Activated T-helper 2 cell treated with anti-CD3 and anti-CD28 coated beads, Interferon-gamma antibody, Interleukin-2, Interleukin-4, amounts not matched to agents 10 μg/mL and 5 μg/mL and 100 μg/mL, durations not matched to agents 14 hours and 24 hours and 36 hours (primary cell): ENCODE data around the gene OR51B4. TPM values are rescaled to one million over a fixed set of nuclear protein-coding genes. Genes with fewer than 3 reads are reported as not detected.
"Not testable (repeated sequence)": the region's sequence is repeated elsewhere in the genome, so short reads cannot be mapped to it uniquely, and the experiment has no call there.

Source experiments
- DNase-seq: peaks from one replicate; pipeline ENCODE4 v3.0.0; 2021; ENCODE audit warnings: low spot score
- H3K27ac Mint-ChIP-seq: one replicate; pipeline ENCODE4 v1.8.0; 2021; ENCODE audit warnings: mixed read lengths
- H3K27me3 Mint-ChIP-seq: one replicate; pipeline ENCODE4 v1.8.0; 2021; ENCODE audit warnings: low read depth, mixed read lengths
- H3K36me3 Mint-ChIP-seq: one replicate; pipeline ENCODE4 v1.8.0; 2021; ENCODE audit warnings: low read depth, mixed read lengths
- H3K4me1 Mint-ChIP-seq: one replicate; pipeline ENCODE4 v1.8.0; 2021; ENCODE audit warnings: low read depth, mixed read lengths
- H3K4me3 Mint-ChIP-seq: one replicate; pipeline ENCODE4 v1.8.0; 2021; ENCODE audit warnings: low read depth, mild to moderate bottlenecking, moderate library complexity, mixed read lengths
- H3K9me3 Mint-ChIP-seq: one replicate; pipeline ENCODE4 v1.8.0; 2021; ENCODE audit warnings: mixed read lengths
- intact Hi-C: fragments of 100-400 bp; cut with micrococcal nuclease; formaldehyde crosslinking; loops from one replicate; pipeline ENCODE4 v1.15.1; 2023
- total RNA-seq: library from RNA; stranded (reverse); gene quantifications from 2 replicates; pipeline ENCODE4 v1.2.3, GENCODE V29; 2022

OR51B4 gene
- not detected in 2 replicates for total RNA-seq

DNA sequence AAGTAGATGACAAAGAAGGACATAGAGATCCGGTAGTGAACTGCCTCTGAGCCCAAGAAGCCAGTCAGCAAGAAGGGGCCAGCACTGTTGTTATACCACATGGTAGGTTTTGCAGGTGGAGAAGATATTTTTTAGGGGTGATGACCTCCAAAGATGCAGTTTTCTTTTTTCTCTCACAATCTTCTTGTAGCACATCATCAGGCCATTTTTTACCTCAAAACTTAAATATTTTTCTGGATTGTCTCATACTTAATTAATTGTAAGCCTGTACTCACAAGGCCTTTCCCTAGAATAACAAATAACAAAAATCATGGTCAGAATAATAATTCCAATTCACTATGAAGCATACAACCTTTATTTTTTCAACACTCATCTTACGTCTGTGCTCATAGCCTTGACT is at the start of gene OR51B4:
Gene OR51B4, minus strand, starts transcription at position 101 of the 400 bp plus-strand sequence. Its CDS starts 0 bp downstream, at position 101.
- Mint-ChIP-seq H3K4me1 (no peaks in the 10 kb centered on the region), H3K27me3 (no peaks in the 10 kb centered on the region), H3K36me3 (no peaks in the 10 kb centered on the region), H3K4me3 (no peak within 1 kb of the TSS), H3K9me3 (no peaks in the 10 kb centered on the region), H3K27ac (no peak within 1 kb of the TSS)
- intact Hi-C loops = no loop called here
- no peak for DNase-seq

DNA sequence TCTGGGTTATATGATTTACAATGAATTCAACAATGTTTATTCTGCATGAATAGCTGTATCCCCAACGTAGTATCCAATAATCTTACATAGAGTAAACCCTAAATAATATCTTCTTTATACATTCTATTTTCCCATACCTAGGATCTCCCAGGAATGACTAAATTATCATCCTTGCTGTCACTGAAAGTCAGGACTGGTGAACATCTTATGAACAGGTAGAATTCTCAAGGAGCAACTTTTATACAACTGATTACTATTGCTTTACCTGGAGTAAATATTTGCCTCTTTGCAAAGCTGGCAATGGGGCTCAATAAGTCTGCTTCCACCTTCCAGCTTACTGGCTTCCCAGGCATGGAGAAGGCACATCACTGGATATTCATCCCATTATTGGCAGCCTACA is 49.5 kb upstream of the OR51B4 start, which contains the start of gene OR51B6:
Gene OR51B6, plus strand, starts transcription at position 301 of the 400 bp plus-strand sequence. Its CDS starts 0 bp downstream, at position 301.
- intact Hi-C loops = no loop called here
- Mint-ChIP-seq H3K27ac (no peak within 1 kb of the TSS), H3K27me3 (no peaks in the 10 kb centered on the region), H3K4me3 (no peak within 1 kb of the TSS), H3K4me1 (no peaks in the 10 kb centered on the region), H3K36me3 (no peaks in the 10 kb centered on the region), H3K9me3 (no peaks in the 10 kb centered on the region)
- no peak for DNase-seq

GRCh38 chr11:5349550-5349949 is 47.8 kb upstream of the OR51B4 start:
- no peak for DNase-seq
- Mint-ChIP-seq H3K9me3 (no peaks in the 10 kb centered on the region), H3K4me1 (no peaks in the 10 kb centered on the region), H3K4me3 (no peak overlapping the region), H3K36me3 (no peaks in the 10 kb centered on the region), H3K27ac (no peak overlapping the region), H3K27me3 (no peaks in the 10 kb centered on the region)
- intact Hi-C loops = no loop called here

DNA sequence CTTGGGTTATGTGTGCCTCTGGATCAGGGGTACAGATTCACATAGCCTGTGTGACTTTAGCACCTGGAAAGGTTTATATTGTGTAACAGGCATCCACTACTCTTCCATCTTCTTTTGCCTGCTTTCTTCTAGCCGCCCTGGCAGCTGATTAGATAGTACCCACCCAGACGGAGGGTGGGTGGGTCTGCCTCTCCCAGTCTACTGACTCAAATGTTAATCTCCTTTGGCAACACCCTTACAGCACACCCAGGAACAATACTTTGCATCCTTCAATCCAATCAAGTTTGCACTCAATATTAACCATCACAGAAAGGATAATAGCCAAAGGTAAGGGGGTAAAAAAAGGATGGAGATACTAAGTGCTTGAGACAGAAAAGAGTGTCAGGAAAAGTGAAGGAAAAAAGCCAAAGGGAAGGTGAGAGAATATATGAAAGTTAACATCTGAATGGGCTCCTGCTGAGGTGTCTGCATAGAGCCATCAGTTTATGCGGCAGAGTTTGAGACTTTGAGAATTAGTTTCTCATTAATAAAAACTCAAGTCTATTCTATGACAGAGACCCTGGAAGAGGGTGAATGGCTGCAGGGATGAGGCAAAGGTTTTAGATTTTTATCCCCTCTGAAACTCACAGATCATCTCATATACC is 46.9 kb upstream of the OR51B4 start:
- H3K36me3 Mint-ChIP-seq = no peaks in the 10 kb centered on the region
- intact Hi-C loops = no loop called here

GRCh38 chr11:5345831-5346230 is 44.1 kb upstream of the OR51B4 start:
- H3K4me1 Mint-ChIP-seq = no peaks in the 10 kb centered on the region
- intact Hi-C loops = no loop called here

More for the DNA sequence above, 46.9 kb upstream of the OR51B4 start:
- no peaks in the 10 kb centered on the region for H3K9me3 Mint-ChIP-seq
- H3K4me3 Mint-ChIP-seq = no peak overlapping the region
- DNase-seq = no peak
- H3K27me3 Mint-ChIP-seq = no peaks in the 10 kb centered on the region
- H3K27ac Mint-ChIP-seq = no peak overlapping the region
- H3K4me1 Mint-ChIP-seq = no peaks in the 10 kb centered on the region

GRCh38 chr11:5343474-5344335 is 42.0 kb upstream of the OR51B4 start, which contains the start of gene OR51B5:
Gene OR51B5 (minus strand): TSS chr11:5343524. CDS start chr11:5343524, 0 bp downstream.
- Mint-ChIP-seq H3K36me3 (no peaks in the 10 kb centered on the region), H3K9me3 (no peaks in the 10 kb centered on the region), H3K4me1 (no peaks in the 10 kb centered on the region), H3K27ac (no peak within 1 kb of the TSS), H3K4me3 (no peak within 1 kb of the TSS), H3K27me3 (no peaks in the 10 kb centered on the region)
- intact Hi-C loops = no loop called here
- no peak for DNase-seq

More at GRCh38 chr11:5345831-5346230, 44.1 kb upstream of the OR51B4 start:
- H3K9me3 Mint-ChIP-seq = no peaks in the 10 kb centered on the region
- H3K4me3 Mint-ChIP-seq = no peak overlapping the region
- H3K36me3 Mint-ChIP-seq = no peaks in the 10 kb centered on the region
- DNase-seq = no peak
- H3K27ac Mint-ChIP-seq = no peak overlapping the region
- H3K27me3 Mint-ChIP-seq = no peaks in the 10 kb centered on the region

DNA sequence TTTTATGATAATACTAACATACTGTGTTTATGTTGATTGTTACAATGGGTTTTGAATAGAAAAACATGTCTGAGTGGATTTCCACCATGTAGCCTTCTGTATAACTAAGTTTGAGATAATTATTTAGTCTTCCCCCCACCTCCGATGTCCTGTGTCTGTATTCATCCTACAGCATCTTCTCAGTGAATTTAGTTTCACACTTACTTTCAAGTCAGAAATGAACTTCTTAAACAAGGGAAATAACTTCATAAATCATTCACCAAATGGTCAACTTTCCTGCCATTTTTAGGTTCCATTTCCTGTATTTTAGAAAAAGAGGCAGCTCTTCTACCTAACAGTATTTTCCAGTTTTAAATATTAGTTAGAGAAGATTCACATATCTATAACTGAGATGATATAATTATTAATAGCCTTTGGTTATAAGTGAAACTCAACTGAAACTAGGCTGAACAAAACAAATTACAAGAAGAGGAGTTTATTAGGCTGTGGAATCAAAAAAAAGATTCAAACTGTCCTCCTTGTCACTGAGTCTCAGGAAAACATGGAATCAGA is 38.1 kb upstream of the OR51B4 start:
- no peak for DNase-seq
- intact Hi-C loops = no loop called here
- Mint-ChIP-seq H3K4me1 (no peaks in the 10 kb centered on the region), H3K27me3 (no peaks in the 10 kb centered on the region), H3K27ac (no peak overlapping the region), H3K36me3 (no peaks in the 10 kb centered on the region), H3K9me3 (no peaks in the 10 kb centered on the region), H3K4me3 (no peak overlapping the region)

- intact Hi-C loops, H3K27me3 Mint-ChIP-seq, DNase-seq, H3K9me3 Mint-ChIP-seq, H3K4me1 Mint-ChIP-seq, H3K4me3 Mint-ChIP-seq, H3K27ac Mint-ChIP-seq, H3K36me3 Mint-ChIP-seq: not testable (repeated sequence)
These were observed 35.5 kb upstream of the OR51B4 start for GRCh38 chr11:5337253-5337652.

DNA sequence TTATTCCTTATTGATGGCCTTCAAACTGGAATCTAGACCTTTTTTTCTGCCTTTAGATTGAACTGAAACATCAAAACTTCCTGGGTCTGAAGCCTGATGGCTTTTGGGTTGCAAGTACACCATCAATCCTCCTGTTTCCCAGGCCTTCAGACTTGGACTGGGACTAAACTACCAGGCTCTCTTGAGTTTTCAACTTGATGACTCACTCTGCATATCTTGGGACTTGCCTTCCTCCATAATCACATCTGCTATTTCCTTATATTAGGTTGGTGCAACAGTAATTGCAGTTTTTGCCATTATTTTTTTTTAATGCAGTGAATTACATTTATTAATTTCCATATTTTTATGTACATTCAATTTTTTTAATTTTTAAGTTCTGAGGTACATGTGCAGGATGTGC is 34.6 kb upstream of the OR51B4 start:
- Mint-ChIP-seq H3K36me3 (no peaks in the 10 kb centered on the region), H3K4me3 (no peak overlapping the region), H3K9me3 (no peaks in the 10 kb centered on the region), H3K27me3 (no peaks in the 10 kb centered on the region), H3K4me1 (no peaks in the 10 kb centered on the region), H3K27ac (no peak overlapping the region)
- DNase-seq = no peak
- intact Hi-C loops = no loop called here

- no peak for DNase-seq
- Mint-ChIP-seq H3K27me3 (no peaks in the 10 kb centered on the region), H3K9me3 (no peaks in the 10 kb centered on the region), H3K36me3 (no peaks in the 10 kb centered on the region), H3K27ac (no peak overlapping the region), H3K4me3 (no peak overlapping the region), H3K4me1 (no peaks in the 10 kb centered on the region)
- intact Hi-C loops = no loop called here
These were observed 33.4 kb upstream of the OR51B4 start for GRCh38 chr11:5335170-5335569.

GRCh38 chr11:5324197-5324596 is 22.5 kb upstream of the OR51B4 start, which contains the start of gene OR51B2:
Gene OR51B2 (minus strand): TSS chr11:5324297. CDS start chr11:5324297, 0 bp downstream.
- H3K4me1 Mint-ChIP-seq = no peaks in the 10 kb centered on the region

DNA sequence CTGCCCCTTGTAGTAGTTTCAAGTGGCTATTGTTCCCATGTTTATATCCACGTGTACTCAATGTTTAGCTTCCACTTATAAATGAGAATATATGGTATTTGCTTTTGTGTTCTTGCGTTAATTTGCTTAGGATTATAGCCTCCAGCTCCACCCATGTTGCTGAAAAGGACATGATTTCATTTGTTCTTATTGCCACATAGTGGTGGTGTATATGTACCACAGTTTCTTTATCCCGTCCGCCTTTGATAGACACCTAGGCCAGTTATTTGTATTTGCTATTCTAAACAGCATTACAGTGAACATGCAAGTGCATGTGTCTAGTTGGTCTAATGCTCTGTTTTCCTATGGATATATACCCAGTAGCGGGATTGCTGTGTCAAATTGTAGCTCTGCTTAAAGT is 15.5 kb upstream of the OR51B4 start:
- Mint-ChIP-seq H3K27ac (no peak overlapping the region), H3K4me3 (no peak overlapping the region), H3K4me1 (no peaks in the 10 kb centered on the region), H3K27me3 (no peaks in the 10 kb centered on the region), H3K9me3 (peaks cover 3% of the 10 kb centered on the region), H3K36me3 (no peaks in the 10 kb centered on the region)
- intact Hi-C loops = no loop called here
- no peak for DNase-seq

More at GRCh38 chr11:5324197-5324596, 22.5 kb upstream of the OR51B4 start, which contains the start of gene OR51B2:
- Mint-ChIP-seq H3K9me3 (no peaks in the 10 kb centered on the region), H3K36me3 (no peaks in the 10 kb centered on the region), H3K27ac (no peak within 1 kb of the TSS), H3K27me3 (no peaks in the 10 kb centered on the region), H3K4me3 (no peak within 1 kb of the TSS)
- intact Hi-C loops = no loop called here
- DNase-seq = no peak
